LNCaP clone FGC (cell line): ENCODE results near the gene GNB4.

Experiments
- DNase-seq: peaks from one replicate; pipeline ENCODE4 v3.0.0-alpha.2; 2011; ENCODE audit warnings: low read depth
- H3K4me3 ChIP-seq: 2 replicates; pipeline ENCODE4 v1.5.1; 2011; ENCODE audit warnings: mild to moderate bottlenecking, low read depth, low read length, control low read depth
- TF ChIP-seq, protein P1 (sequence below): IDR thresholded peaks from 2 replicates; pipeline ENCODE4 v1.5.1; 2012; ENCODE audit warnings: mild to moderate bottlenecking; ENCODE audit not compliant: control insufficient read depth, insufficient read depth; ENCODE audit errors: extremely low read depth

Gene GNB4

GRCh38 chr3:179428876-179429548 is 22.3 kb downstream of the GNB4 start:
- TF ChIP-seq, protein P1, sequence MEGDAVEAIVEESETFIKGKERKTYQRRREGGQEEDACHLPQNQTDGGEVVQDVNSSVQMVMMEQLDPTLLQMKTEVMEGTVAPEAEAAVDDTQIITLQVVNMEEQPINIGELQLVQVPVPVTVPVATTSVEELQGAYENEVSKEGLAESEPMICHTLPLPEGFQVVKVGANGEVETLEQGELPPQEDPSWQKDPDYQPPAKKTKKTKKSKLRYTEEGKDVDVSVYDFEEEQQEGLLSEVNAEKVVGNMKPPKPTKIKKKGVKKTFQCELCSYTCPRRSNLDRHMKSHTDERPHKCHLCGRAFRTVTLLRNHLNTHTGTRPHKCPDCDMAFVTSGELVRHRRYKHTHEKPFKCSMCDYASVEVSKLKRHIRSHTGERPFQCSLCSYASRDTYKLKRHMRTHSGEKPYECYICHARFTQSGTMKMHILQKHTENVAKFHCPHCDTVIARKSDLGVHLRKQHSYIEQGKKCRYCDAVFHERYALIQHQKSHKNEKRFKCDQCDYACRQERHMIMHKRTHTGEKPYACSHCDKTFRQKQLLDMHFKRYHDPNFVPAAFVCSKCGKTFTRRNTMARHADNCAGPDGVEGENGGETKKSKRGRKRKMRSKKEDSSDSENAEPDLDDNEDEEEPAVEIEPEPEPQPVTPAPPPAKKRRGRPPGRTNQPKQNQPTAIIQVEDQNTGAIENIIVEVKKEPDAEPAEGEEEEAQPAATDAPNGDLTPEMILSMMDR, result no peak
- H3K4me3 ChIP-seq, result no peak overlapping the region

GRCh38 chr3:179425075-179425474 is 26.2 kb downstream of the GNB4 start:
- DNase-seq, result no peak
- H3K4me3 ChIP-seq, result no peak overlapping the region
- TF ChIP-seq, protein P1, result no peak

More at GRCh38 chr3:179428876-179429548, 22.3 kb downstream of the GNB4 start:
- DNase-seq, result no peak

GRCh38 chr3:179421500-179421899 is 29.8 kb downstream of the GNB4 start:
- no peak overlapping the region for H3K4me3 ChIP-seq
- TF ChIP-seq, protein P1, result peak; percentile 90
- DNase-seq, result peak; percentile 52

DNA sequence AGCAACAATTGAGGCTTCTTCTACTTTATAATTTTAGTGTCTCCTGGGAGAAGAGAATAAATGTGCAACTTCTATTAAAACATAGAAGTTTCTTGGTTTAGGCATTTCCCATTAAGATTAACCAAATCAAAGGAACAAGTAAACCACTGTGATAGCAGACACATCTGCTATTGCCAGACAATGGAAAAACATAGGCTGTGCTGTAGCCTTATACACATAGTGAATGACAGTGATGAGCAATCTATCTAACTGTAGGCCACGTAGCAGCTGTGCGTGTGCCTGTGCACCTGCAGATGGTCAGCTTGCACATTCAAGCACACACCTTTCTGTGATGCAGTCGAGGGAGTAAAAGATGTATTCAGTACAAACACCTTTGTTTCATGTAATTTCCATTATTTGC is 32.7 kb downstream of the GNB4 start:
- no peak for DNase-seq
- H3K4me3 ChIP-seq, result no peak overlapping the region
- TF ChIP-seq, protein P1, result no peak

GRCh38 chr3:179416681-179417080 is 34.6 kb downstream of the GNB4 start:
- TF ChIP-seq, protein P1, result no peak
- no peak for DNase-seq
- H3K4me3 ChIP-seq, result no peak overlapping the region

- TF ChIP-seq, protein P1, result no peak
- no peak for DNase-seq
- H3K4me3 ChIP-seq, result no peak overlapping the region
Observed at GRCh38 chr3:179415377-179415776, 35.9 kb downstream of the GNB4 start.

- no peak for DNase-seq
- TF ChIP-seq, protein P1, result no peak
- H3K4me3 ChIP-seq, result no peak overlapping the region
Observed at GRCh38 chr3:179414804-179415203, 36.5 kb downstream of the GNB4 start.
